HepG2 (cell line): ENCODE results near the gene RPS6KA2. TPM values are rescaled to one million over a fixed set of nuclear protein-coding genes. Genes with fewer than 3 reads are reported as not detected.

ENCODE experiments used
- ATAC-seq: fragments of 200-7000 bp; cut with Tn5 transposase; 3 replicates; pipeline ENCODE4 v1.9.1; 2020; ENCODE audit warnings: mild to moderate bottlenecking, moderate library complexity
- BruUV-seq: library from RNA; stranded (reverse); fragments of 400-500 nt; replicated peaks from 2 replicates; lab custom pipeline; 2021; lab: Mats Ljungman, UMichigan
- CTCF ChIA-PET: fragments of 300-600 bp; formaldehyde crosslinking; extraction: SDS; loops from one replicate; lab custom pipeline; 2021; ENCODE audit warnings: low total read pairs, inconsistent platforms, low intra/inter-chr PET ratio; lab: Yijun Ruan, JAX
- POLR2A ChIA-PET: fragments of 350-600 bp; sonication (Branson Sonifier 250); formaldehyde crosslinking; loops from one replicate; lab custom pipeline; 2020; ENCODE audit warnings: antibody characterized with exemption, inconsistent platforms; lab: Yijun Ruan, JAX
- DNase-seq: peaks from one replicate; pipeline ENCODE4 v3.0.0-alpha.2; 2015; ENCODE audit warnings: low spot score
- FAIRE-seq: peaks from 3 replicates; lab custom pipeline; 2011; peaks lifted over from hg19 to GRCh38; lab: Jason Lieb, UNC
- H2AFZ ChIP-seq: one replicate; pipeline ENCODE4 v1.6.1; 2011; ENCODE audit warnings: low read length, inconsistent platforms
- H3K27ac ChIP-seq: fragments of 300-600 bp; 3 replicates; pipeline ENCODE4 v1.8.0; 2011; ENCODE audit warnings: mixed run types, mild to moderate bottlenecking, mixed read lengths, low read length, inconsistent platforms; ENCODE audit not compliant: insufficient read depth; ENCODE audit errors: extremely low read length
- H3K27me3 ChIP-seq, 2 experiments: fragments of 200-600 bp in 1 of 2; 2 replicates in 1 of 2; 3 replicates in 1 of 2; pipeline versions ENCODE4 v1.6.0 to v1.8.0; 2011; ENCODE audit warnings: low read length in 2 of 2, mild to moderate bottlenecking in 2 of 2, moderate library complexity in 2 of 2, inconsistent platforms in 1 of 2; ENCODE audit not compliant: insufficient read depth in 2 of 2, control insufficient read depth in 1 of 2
- H3K36me3 ChIP-seq, 2 experiments: fragments of 200-600 bp in 1 of 2; replicated peaks in 1 of 2; 2 replicates in 1 of 2; 3 replicates in 1 of 2; pipeline versions ENCODE4 v1.5.1 to v1.8.0; 2011; ENCODE audit warnings: low read length in 2 of 2, inconsistent platforms in 1 of 2; ENCODE audit not compliant: insufficient read depth in 2 of 2, control insufficient read depth in 1 of 2
- H3K4me1 ChIP-seq: 2 replicates; pipeline ENCODE4 v1.5.1; 2012; ENCODE audit warnings: low read length, inconsistent platforms; ENCODE audit not compliant: insufficient read depth
- H3K4me2 ChIP-seq: 2 replicates; pipeline ENCODE4 v1.6.0; 2011; ENCODE audit warnings: low read depth, low read length, inconsistent platforms
- H3K4me3 ChIP-seq, 3 experiments: fragments of 200-600 bp in 1 of 3; sonication (generic), shearing (Covaris generic) in 1 of 3; replicated peaks in 1 of 3; 2 replicates each; pipeline ENCODE4 v1.5.1; 2011 to 2016; ENCODE audit warnings: low read length in 3 of 3, inconsistent platforms in 2 of 3, low read depth in 2 of 3, mild to moderate bottlenecking in 2 of 3, control low read depth in 1 of 3, mixed read lengths in 1 of 3; ENCODE audit not compliant: insufficient read depth in 1 of 3
- H3K79me2 ChIP-seq: one replicate; pipeline ENCODE4 v1.6.1; 2011; ENCODE audit warnings: low read length, inconsistent platforms; ENCODE audit not compliant: insufficient read depth
- H3K9ac ChIP-seq: 2 replicates; pipeline ENCODE4 v1.6.0; 2011; ENCODE audit warnings: mild to moderate bottlenecking, low read depth, low read length, inconsistent platforms; ENCODE audit not compliant: insufficient read depth
- H3K9me3 ChIP-seq: 2 replicates; pipeline ENCODE4 v1.5.1; 2012; ENCODE audit warnings: mild to moderate bottlenecking, low read length
- H4K20me1 ChIP-seq: 2 replicates; pipeline ENCODE4 v1.6.0; 2011; ENCODE audit warnings: inconsistent platforms, mild to moderate bottlenecking, low read length, moderate library complexity; ENCODE audit not compliant: insufficient read depth
- CREB1 ChIP-seq, 2 experiments: fragments of 450-650 bp in 1 of 2; IDR thresholded peaks; 2 replicates each; pipeline ENCODE4 v1.6.1; 2016 to 2017; ENCODE audit warnings: control low read depth in 1 of 2, mild to moderate bottlenecking in 1 of 2, missing compliant biosample characterization in 1 of 2, missing genetic modification characterization in 1 of 2
- ZBTB7B ChIP-seq: sonication (generic); formaldehyde crosslinking; IDR thresholded peaks from 2 replicates; pipeline ENCODE4 v1.4.0; 2020; ENCODE audit warnings: missing genetic modification reagents
- ZNF740 ChIP-seq: sonication (generic); formaldehyde crosslinking; IDR thresholded peaks from 2 replicates; pipeline ENCODE4 v1.4.0; 2020; ENCODE audit warnings: missing genetic modification reagents
- ZXDC ChIP-seq: sonication (generic); formaldehyde crosslinking; IDR thresholded peaks from 2 replicates; pipeline ENCODE4 v1.5.0; 2020; ENCODE audit warnings: mild to moderate bottlenecking, missing genetic modification reagents
- WGBS: methylation state at CpG from one replicate; pipeline ENCODE4 v1.1.6; 2017; ENCODE audit warnings: low lambda C conversion rate; 5-methylcytosine and 5-hydroxymethylcytosine counted together
- in situ Hi-C: cut with HindIII; loops from 2 replicates; pipeline ENCODE4 v1.10.0; 2017; ENCODE audit warnings: low pct_unique_long_range_greater_than_20kb; ENCODE audit not compliant: extremely low pct_ligation_motif_present
- intact Hi-C: fragments of 100-400 bp; cut with micrococcal nuclease; formaldehyde crosslinking; loops from one replicate; pipeline ENCODE4 v1.10.0; 2022; ENCODE audit not compliant: unreplicated experiment
- polyA plus RNA-seq, 8 experiments: library from polyadenylated mRNA; depleted of rRNA in 3 of 8; stranded (reverse) in 7 of 8; unstranded in 1 of 8; fragments of >200 nt; fragmentation: Illumina TruSeq in 4 of 8; extraction: Trizol in 4 of 8; gene quantifications; 2 replicates each; pipeline versions ENCODE4 v1.2.1 to v1.2.3, GENCODE V29; 2011 to 2016; ENCODE audit warnings: low read depth in 4 of 8, missing spikeins in 1 of 8, mixed read lengths in 1 of 8; ENCODE audit not compliant: insufficient read depth in 1 of 8
- total RNA-seq, 5 experiments: library from RNA; depleted of rRNA; stranded (reverse); fragments of >200 nt; fragmentation: Illumina TruSeq; extraction: Trizol; gene quantifications; 2 replicates each; pipeline ENCODE4 v1.2.3, GENCODE V29; 2016; ENCODE audit warnings: low read depth in 1 of 5

Gene RPS6KA2
- total and polyA plus RNA-seq, 2 of the 13 experiments (the other 11 are each of a cell fraction or from before 2014, with no cell fraction given), result 0.22 to 0.38 TPM

GRCh38 chr6:166584853-166585429 is 42.1 kb downstream of the RPS6KA2 start (continued):
- TF ChIP-seq ZBTB7B (CRISPR knock-in tag), result no peak

GRCh38 chr6:166584155-166584554 is 42.9 kb downstream of the RPS6KA2 start:
- H2AFZ ChIP-seq, result no peak overlapping the region
- POLR2A ChIA-PET, result no interaction called here
- TF ChIP-seq CREB1 (IDR thresholded peaks at IDR 0.05) (0 out of 2 replicates have a peak, but pooled peaks have one; percentile 30), CREB1 (CRISPR knock-in tag; IDR thresholded peaks at IDR 0.05) (no peak), ZNF740 (CRISPR knock-in tag) (no peak)
- TF ChIP-seq, all 625 proteins: peak for 1
- Histone ChIP-seq H3K27me3 (peaks cover 2 to 35% of the 10 kb centered on the region in 2 experiments; a peak in 4 of 5 replicates), H3K4me2 (no peak overlapping the region), H3K36me3 (no peaks in the 10 kb centered on the region), H3K4me1 (no peaks in the 10 kb centered on the region), H3K4me3 (no peak overlapping the region), H3K27ac (no peak overlapping the region), H3K79me2 (no peaks in the 10 kb centered on the region), H3K9ac (no peak overlapping the region), H3K9me3 (no peaks in the 10 kb centered on the region), H4K20me1 (no peaks in the 10 kb centered on the region)
- 14% methylated on average over 3 of the region's 3 CpGs for WGBS
- in situ Hi-C loops (no loop called here), intact Hi-C loops (no loop called here)
- ATAC-seq (no peak), DNase-seq (no peak), FAIRE-seq (no peak)
- CTCF ChIA-PET, result no interaction called here
- no TSS peak for BruUV-seq

GRCh38 chr6:166583230-166583965 is 43.7 kb downstream of the RPS6KA2 start:
- DNase-seq, result no peak
- BruUV-seq, result no TSS peak
- in situ Hi-C loops, result no loop called here
- Histone ChIP-seq H2AFZ (no peak overlapping the region), H3K27ac (no peak overlapping the region), H3K36me3 (no peaks in the 10 kb centered on the region), H3K79me2 (no peaks in the 10 kb centered on the region), H4K20me1 (no peaks in the 10 kb centered on the region)
- no peak for TF ChIP-seq ZXDC (CRISPR knock-in tag)
- TF ChIP-seq, all 625 proteins: peak for 0
- Histone ChIP-seq H3K9ac (no peak overlapping the region), H3K9me3 (no peaks in the 10 kb centered on the region), H3K4me2 (no peak overlapping the region), H3K4me1 (no peaks in the 10 kb centered on the region), H3K4me3 (no peak overlapping the region), H3K27me3 (peaks cover 2 to 37% of the 10 kb centered on the region in 2 experiments; a peak in 4 of 5 replicates)
- ChIA-PET POLR2A (no interaction called here), CTCF (no interaction called here)
- intact Hi-C loops, result no loop called here
- WGBS, result 42% methylated on average over 15 of the region's 15 CpGs
- FAIRE-seq (no peak), ATAC-seq (no peak)
